Sigmoid colon (tissue), 4 donors: ENCODE measurements around the gene SLC25A44.

Experiments used
- EP300 ChIP-seq, 4 donors: sonication (generic); formaldehyde crosslinking; IDR thresholded peaks; one replicate each; pipeline ENCODE4 v1.6.1; 2017; ENCODE audit warnings: antibody characterized with exemption in 4 of 4
- POLR2AphosphoS5 ChIP-seq, 4 donors: sonication (generic); formaldehyde crosslinking; IDR thresholded peaks; one replicate each; pipeline ENCODE4 v1.6.1; 2017; ENCODE audit warnings: antibody characterized with exemption in 4 of 4
- TF ChIP-seq, protein P1 (sequence below), 4 experiments: fragments of 450-650 bp in 3 of 4; fragments of 200-600 bp in 1 of 4; IDR thresholded peaks; one replicate each; pipeline ENCODE4 v1.5.1; 2016 to 2019; ENCODE audit warnings: antibody characterized with exemption in 4 of 4, mild to moderate bottlenecking in 3 of 4, moderate library complexity in 2 of 4

DNA sequence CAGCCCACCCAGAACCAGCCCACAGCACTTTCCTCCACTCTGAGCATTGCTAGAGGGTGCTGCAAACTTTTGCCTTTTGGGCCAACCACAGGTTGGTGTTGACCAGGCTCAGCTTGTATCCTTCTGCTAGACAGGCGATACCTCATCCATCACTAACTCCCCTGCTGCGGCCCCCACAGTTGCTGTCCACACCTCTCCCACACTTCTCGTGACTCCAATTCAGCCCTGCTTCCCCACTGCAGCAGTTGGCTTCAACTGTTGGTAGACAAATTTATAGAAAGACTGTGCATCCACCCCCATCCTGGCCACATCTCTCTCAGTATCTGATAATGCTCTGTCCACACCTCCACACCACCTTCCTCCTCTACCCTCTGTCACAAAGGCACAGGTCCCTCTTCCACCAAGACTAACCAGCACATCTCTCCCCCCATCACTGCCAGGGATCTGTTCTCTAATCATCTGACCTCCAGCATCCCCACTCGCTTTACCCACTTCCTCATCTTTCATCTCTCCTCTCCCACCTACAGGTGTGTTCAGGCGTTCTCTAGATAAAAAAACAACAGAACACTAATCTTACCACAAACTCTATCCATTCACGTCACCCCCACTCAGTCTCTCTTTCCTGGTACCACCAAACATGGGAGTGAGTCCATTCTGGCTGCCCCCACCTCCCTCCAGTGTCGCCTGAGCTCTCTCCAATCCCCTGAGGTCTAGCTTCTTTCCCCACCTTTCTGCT is 15.8 kb upstream of the SLC25A44 start:
- TF ChIP-seq, protein P1, sequence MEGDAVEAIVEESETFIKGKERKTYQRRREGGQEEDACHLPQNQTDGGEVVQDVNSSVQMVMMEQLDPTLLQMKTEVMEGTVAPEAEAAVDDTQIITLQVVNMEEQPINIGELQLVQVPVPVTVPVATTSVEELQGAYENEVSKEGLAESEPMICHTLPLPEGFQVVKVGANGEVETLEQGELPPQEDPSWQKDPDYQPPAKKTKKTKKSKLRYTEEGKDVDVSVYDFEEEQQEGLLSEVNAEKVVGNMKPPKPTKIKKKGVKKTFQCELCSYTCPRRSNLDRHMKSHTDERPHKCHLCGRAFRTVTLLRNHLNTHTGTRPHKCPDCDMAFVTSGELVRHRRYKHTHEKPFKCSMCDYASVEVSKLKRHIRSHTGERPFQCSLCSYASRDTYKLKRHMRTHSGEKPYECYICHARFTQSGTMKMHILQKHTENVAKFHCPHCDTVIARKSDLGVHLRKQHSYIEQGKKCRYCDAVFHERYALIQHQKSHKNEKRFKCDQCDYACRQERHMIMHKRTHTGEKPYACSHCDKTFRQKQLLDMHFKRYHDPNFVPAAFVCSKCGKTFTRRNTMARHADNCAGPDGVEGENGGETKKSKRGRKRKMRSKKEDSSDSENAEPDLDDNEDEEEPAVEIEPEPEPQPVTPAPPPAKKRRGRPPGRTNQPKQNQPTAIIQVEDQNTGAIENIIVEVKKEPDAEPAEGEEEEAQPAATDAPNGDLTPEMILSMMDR (IDR thresholded peaks at IDR 0.05), result no peak
- no peak for TF ChIP-seq EP300 (IDR thresholded peaks at IDR 0.05)
- TF ChIP-seq POLR2AphosphoS5 (IDR thresholded peaks at IDR 0.05), result no peak
